ENCODE measurements around the gene NHLRC1.
"Not testable (repeated sequence)": the region's sequence is repeated elsewhere in the genome, so short reads cannot be mapped to it uniquely, and the experiment has no call there.

Gene NHLRC1

DNA sequence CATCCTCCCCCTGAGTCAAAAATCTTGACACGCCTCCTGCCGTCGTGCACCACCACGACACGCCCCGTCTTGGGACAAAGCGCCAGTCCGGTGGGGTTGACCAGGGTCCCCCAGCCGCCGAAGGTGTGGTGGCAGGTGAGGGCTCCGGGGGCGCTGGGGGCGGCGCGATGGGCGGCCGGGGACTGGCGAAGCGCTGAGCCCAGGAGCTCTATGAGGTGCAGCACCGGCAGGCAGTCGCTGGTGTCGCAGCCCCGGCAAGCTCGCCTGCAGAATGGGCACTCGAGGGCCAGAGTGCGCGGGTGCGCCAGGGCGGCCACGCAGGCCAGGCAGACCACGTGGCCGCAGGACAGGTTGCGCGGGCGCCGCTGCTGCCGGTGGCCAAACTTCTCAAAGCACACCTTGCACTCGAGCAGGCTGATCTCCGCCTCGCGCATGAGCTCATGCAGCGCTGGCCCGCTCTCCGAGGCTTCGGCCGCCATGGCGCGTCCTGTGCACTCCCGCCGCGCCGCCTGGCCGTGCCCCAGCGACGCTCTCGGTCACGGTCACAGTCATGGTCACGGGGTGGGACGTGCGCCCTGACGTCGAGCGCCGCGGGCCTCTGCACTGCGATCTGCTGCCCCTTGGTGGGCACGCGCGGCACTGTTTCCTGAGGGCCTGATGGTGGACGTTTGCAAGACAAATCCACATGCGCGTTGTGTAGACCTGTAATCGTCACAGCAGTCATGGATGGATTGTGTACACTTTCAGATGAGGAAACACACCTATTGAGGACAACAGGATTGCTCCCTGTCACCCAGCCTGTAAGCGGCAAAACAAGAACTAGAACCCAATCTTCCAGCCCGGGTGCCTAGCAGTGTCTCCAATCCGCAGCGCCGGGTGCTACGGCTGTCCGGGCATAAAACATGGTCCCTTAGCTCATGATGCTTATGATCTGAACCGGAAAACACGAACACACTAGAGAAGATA is at the start of gene NHLRC1:
TSS of gene NHLRC1 (minus strand) at position 550 of the 966 bp plus-strand sequence. CDS start at position 479, 71 bp downstream.
- peak; percentile 20 to 57 for DNase-seq (ENCODE audit: extremely low read depth in 1 of 2, low read depth in 1 of 2)

GRCh38 chr6:18171871-18172270 is 49.4 kb upstream of the NHLRC1 start:
- no peak for DNase-seq (ENCODE audit: extremely low read depth in 1 of 2, low read depth in 1 of 2)

DNA sequence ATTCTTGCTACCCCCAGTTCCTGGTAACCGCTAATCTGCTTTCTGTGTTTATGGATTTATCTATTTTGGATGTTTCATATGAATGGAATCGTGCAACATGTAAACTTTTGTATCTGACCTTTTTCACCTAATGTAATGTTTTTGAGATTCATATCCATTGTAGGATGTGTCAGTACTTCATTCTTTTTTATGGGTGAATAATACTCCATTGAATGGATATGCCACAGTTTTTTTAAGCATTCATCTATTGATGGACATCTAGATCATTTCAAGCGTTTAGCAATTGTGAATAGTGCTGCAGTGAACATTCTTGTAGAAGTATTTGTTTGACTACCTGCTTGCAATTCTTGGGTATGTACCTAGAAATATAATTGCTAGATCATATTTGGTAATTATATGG is 45.8 kb upstream of the NHLRC1 start:
- no peak for DNase-seq (ENCODE audit: extremely low read depth in 1 of 2, low read depth in 1 of 2)

DNA sequence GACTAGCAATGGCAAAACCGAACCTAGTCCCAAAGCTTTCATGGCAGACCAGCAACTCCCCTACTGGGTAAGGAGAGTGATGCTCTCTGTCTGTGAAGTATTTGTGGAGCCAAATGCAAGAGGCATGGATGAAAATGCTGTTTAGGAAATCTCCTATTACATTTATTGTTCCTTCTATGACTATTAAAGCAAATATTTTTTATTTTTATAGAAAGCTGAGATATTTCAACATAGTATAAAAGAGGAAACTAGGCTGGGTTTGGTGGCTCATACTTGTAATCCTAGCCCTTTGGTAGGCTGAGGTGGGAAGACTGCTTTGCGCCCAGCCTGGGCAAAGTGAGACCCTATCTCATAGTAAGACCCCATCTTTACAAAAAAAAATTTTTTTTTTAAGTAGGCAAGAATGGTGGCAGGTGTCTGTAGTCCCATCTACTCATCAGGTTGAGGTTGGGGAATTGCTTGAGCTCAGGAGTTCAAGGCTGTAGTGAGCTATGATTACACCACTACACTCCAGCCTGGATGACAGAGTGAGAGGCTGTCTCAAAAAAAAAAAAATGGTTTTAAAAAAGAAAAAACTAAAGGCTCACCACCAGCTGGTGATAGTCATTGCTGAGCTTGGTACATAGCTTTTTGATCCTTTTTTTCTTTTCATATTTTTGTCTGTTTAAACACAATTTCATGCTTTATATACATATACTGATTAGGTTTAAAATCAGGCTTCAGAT is 44.0 kb upstream of the NHLRC1 start:
- DNase-seq (ENCODE audit: extremely low read depth in 1 of 2, low read depth in 1 of 2) = no peak

GRCh38 chr6:18165751-18166150 is 43.3 kb upstream of the NHLRC1 start:
- DNase-seq (ENCODE audit: extremely low read depth in 1 of 2, low read depth in 1 of 2) = no peak

- DNase-seq (ENCODE audit: extremely low read depth in 1 of 2, low read depth in 1 of 2) = no peak
Measured at GRCh38 chr6:18162401-18162800, 39.9 kb upstream of the NHLRC1 start.

DNA sequence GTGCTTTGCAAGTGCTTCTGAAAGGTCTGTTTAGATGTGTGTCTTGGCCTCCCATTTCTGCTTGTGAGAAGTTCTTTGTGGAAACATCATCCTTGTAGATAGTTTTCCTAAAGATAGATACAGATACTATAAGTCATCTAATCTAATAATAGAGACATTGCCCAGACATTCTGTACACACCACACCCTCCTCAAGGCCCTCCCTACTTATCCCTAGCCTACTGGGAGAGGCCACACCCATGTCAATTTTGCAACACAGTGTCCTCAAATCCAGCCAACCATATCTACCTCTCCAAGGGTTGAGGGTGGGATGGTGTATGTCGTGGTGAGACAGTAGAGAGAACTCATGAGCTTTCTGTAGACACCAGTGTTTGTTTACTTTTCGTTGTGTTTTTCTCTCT is 39.0 kb upstream of the NHLRC1 start:
- no peak for DNase-seq (ENCODE audit: extremely low read depth in 1 of 2, low read depth in 1 of 2)

DNA sequence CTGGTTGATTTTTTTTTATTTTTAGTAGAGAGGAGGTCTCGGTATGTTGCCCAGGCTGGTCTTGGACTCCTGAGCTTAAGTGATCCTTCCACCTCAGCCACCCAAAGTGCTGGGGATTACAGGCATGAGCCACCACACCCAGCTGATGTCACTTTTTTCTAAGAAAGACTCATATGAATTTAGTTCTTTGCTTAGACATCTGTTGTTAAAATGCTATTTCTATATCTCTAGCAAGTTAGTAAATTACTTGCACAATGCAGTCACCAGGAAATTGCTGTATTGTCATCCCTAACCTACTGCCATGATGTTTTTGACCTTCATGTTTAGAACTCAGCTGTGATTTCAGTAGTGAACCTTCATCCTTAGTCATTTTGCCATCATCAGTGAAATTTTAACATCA is 38.4 kb upstream of the NHLRC1 start:
- DNase-seq (ENCODE audit: extremely low read depth in 1 of 2, low read depth in 1 of 2) = no peak

- DNase-seq (ENCODE audit: extremely low read depth in 1 of 2, low read depth in 1 of 2) = peak; percentile 3 to 32
Measured at GRCh38 chr6:18155864-18156421, 33.5 kb upstream of the NHLRC1 start.

DNA sequence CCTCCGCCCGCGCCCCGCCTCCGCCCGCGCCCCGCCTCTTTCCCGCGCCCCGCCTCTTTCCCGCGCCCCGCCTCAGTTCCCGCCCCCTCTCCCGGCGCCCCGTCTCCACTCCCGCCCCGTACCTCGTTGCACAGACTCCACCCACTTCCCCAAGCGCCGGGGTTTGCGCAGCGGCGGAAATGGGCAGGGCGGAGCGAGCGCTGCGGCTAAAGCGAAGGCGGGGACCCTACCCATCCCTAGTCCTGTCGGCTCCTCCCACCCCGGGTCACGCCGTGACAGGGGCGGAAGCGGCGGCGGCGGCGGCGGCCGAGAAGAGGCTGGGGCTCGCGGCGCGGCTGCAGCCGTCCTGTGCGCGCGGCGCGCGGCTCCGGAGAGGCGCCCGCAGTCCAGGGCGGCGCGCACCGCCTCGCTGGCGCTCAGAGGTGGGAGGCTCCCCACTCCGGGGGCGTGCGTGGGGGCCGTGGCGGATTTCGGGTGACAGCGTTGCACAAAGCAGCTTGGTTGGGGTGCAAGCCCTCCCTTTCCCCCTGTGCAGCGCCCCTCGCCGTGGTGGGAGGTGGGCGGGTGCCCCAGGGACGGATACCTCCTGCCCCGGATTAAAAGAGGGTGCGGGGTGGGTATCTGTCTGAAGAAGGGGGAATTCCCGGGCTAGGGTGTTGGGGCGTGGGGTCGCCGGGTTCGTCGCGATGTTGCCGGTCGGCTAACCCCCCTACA is 32.8 kb upstream of the NHLRC1 start, which contains the start of gene KDM1B:
TSS of gene KDM1B (plus strand) at position 273 of the 714 bp plus-strand sequence. CDS start 4,474 bp downstream, outside the sequence.
- peak; percentile 94 to 97 for DNase-seq (ENCODE audit: extremely low read depth in 1 of 2, low read depth in 1 of 2)

DNA sequence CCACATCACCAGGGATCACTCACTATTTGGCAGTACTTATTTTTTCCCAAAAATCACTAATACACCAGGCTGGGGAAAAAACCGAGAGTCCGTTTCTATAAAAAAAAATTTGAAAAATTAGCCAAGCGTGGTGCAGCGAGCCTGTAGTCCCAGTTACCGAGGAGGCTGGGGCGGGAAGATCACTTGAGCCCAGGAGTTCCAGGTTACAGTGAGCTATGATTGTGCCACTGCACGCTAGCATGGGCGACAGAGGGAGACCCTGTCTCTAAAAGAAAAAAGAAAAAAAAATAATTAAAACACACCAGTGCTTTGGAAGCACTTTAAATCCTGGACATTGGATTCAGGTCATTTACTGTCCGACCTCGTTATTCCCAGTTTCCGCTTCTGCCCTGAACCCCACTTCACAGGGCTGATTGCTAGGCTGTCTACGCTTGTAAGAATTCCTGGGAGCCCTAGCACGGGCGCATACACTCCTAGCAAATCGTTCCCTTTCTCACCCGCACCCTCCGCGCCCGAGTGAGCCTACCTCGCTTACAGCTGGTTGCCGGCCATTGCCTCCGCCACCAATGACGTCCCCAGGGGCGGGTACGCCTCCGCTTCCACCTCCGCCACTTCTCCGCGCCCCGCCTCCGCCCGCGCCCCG is 32.2 kb upstream of the NHLRC1 start, which contains the start of gene TPMT:
TSS of gene TPMT (minus strand) at position 571 of the 643 bp plus-strand sequence. CDS start 5,950 bp downstream, outside the sequence.
- no peak for DNase-seq (ENCODE audit: extremely low read depth in 1 of 2, low read depth in 1 of 2)

DNA sequence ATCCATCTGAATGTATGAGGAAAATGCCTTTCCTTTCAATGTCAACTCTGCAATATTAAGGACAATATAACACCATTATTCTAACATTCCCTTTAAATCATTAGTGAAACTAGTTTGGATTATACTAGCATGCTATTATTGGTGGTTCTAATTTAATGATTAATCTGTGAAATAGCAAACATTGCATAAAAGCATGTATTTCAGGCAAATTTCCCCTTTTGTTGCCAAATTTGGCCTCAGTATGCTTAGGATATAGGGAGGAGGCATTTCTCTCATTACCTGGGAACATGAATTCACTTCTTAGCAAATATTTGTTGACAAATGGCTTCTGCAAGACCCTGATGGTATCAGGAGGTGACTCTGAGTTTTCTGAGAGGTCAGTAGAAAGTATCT is 30.8 kb upstream of the NHLRC1 start:
- DNase-seq (ENCODE audit: extremely low read depth in 1 of 2, low read depth in 1 of 2) = no peak

DNA sequence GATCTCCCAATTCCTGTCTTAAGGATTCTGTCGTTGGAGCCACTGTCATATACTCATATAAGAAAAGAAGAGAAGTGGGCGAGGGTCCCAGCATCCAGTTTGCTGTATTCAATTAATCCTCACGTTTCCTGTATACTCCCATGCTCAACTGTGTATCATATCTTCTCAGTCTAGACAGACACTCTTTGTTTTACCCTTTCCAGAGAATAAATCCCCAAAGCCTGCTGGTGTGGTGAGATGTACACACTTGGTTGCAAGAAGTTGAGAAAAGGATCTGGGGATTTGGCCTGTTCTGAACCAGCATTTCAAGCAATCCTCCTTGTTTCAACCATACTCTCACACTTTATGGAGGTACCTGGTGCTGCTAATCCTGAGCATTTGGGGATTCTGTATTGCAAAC is 29.3 kb upstream of the NHLRC1 start:
- DNase-seq (ENCODE audit: extremely low read depth in 1 of 2, low read depth in 1 of 2) = no peak

DNA sequence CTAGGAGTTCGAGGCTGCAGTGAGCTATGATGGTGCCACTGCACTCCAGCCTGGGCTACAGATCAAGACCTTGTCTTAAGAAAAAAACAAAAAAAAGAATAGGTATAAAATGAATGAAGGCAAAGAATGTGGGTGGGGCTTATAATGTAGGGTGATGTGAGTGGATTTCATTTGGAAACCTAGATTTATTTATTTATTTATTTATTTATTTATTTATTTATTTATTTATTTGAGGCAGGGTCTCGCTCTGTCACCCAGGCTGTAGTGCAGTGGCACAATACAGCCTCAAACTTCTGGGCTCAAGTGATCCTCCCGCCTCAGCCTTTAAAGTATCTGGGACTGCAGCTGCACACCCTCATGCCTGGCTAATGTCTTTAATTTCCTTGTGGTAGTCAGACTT is 28.9 kb upstream of the NHLRC1 start:
- DNase-seq (ENCODE audit: extremely low read depth in 1 of 2, low read depth in 1 of 2) = not testable (repeated sequence)

GRCh38 chr6:18148304-18149025 is 26.0 kb upstream of the NHLRC1 start:
- DNase-seq (ENCODE audit: extremely low read depth in 1 of 2, low read depth in 1 of 2) = no peak

DNA sequence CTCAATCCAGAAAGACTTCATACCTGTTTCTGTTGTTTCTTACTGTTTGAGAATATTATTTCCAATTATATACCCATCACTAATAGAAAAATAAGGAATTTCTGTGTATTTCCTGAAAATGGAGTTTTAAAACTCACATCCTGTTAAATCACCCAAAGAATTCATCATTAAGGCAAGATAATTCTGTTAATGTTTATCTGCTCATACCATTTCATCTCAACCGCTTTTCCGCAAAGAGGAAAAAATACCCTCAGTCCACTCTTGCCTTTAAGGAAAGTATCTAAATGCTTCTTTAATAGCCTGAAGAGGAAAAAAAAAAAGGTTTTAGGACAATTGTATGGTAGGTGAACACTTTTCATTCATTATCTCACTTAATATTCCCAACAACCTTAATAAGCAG is 25.1 kb upstream of the NHLRC1 start:
- DNase-seq (ENCODE audit: extremely low read depth in 1 of 2, low read depth in 1 of 2) = no peak

- DNase-seq (ENCODE audit: extremely low read depth in 1 of 2, low read depth in 1 of 2) = no peak
Measured at GRCh38 chr6:18147160-18147559, 24.7 kb upstream of the NHLRC1 start.

DNA sequence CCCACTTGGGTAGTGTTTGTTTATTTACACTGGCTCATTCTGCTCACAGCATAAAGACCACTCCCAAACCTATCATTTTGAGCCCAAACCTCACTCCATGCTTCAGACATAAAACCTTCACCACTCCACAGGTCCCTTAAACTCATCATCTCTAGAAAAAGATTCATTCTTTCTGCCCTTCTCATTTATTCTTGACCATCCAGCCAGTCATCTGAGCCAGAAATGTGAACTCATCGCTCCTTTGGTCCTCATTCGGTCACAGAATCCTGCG is 20.0 kb upstream of the NHLRC1 start:
- no peak for DNase-seq (ENCODE audit: extremely low read depth in 1 of 2, low read depth in 1 of 2)

DNA sequence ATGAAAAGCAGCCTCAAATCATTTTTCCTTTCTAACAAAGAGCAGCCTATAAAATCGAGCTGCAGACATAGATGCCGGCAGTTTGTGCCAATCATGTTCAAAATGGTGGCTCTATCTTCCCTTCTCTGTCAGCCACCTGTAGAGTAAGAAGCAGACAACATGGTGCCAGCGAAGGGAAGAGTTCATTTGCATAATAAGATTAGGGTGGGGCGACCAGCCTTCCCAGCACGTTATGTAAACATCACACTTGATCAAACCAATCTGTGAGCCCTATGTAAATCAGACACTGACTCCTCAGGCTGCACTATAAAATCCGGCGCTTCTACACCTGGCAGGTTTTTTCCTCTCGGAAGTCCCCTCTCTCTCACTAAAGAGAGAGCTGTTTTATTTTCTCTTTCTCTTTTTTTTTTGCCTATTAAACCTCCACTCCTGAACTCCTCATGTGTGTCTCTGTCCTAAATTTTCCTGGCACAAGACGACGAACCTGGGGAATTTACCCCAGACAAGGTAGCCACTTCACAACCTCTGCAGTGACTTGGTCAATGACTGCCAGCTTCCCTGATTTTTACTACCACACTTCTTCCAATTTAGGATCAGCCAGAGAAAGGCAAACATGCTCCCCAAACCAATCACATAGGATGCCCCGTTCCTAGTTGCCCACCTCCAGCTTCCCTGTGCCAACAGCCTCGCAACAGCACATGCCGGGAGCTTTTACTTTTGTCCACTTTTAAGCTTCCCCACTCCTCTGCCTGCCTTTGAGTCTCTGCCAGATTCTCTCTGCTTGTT is 19.5 kb upstream of the NHLRC1 start:
- no peak for DNase-seq (ENCODE audit: extremely low read depth in 1 of 2, low read depth in 1 of 2)

Measured in activated CD8-positive, alpha-beta memory T cell treated with anti-CD3 and anti-CD28 coated beads for 1 hour (primary cell).